Progenitor cell of endocrine pancreas (in vitro differentiated cells): ENCODE data around the gene COPS3. TPM values are rescaled to one million over a fixed set of nuclear protein-coding genes. Genes with fewer than 3 reads are reported as not detected.

Experiments used
- DNase-seq: peaks from one replicate; pipeline ENCODE4 v3.0.0; 2021; ENCODE audit warnings: low spot score; ENCODE audit not compliant: unreplicated experiment
- H3K27ac Mint-ChIP-seq: 2 replicates; pipeline ENCODE4 v1.8.0; 2021; ENCODE audit warnings: mild to moderate bottlenecking, moderate library complexity, mixed read lengths
- H3K27me3 Mint-ChIP-seq: 2 replicates; pipeline ENCODE4 v1.8.0; 2021; ENCODE audit warnings: mixed read lengths
- H3K36me3 Mint-ChIP-seq: 2 replicates; pipeline ENCODE4 v1.8.0; 2022; ENCODE audit warnings: mixed read lengths; ENCODE audit not compliant: insufficient read depth
- H3K4me1 Mint-ChIP-seq: 2 replicates; pipeline ENCODE4 v1.8.0; 2021; ENCODE audit warnings: low read depth, mixed read lengths
- H3K4me3 Mint-ChIP-seq: 2 replicates; pipeline ENCODE4 v1.8.0; 2021; ENCODE audit warnings: low read depth, mild to moderate bottlenecking, moderate library complexity, mixed read lengths
- H3K9me3 Mint-ChIP-seq: 2 replicates; pipeline ENCODE4 v1.8.0; 2021; ENCODE audit warnings: low read depth, mixed read lengths
- CTCF ChIP-seq: fragments of 200-600 bp; sonication (generic); IDR thresholded peaks from one replicate; pipeline ENCODE4 v1.5.0; 2021; ENCODE audit warnings: antibody characterized with exemption, mild to moderate bottlenecking; ENCODE audit not compliant: unreplicated experiment
- total RNA-seq: library from RNA; stranded (reverse); gene quantifications from 2 replicates; pipeline ENCODE4 v1.2.1, GENCODE V29; 2021

COPS3 gene
- total RNA-seq, 1 donor from 2014 or later, result 61.5 TPM

- Mint-ChIP-seq H3K36me3 (peaks cover 32% of the 10 kb centered on the region), H3K4me3 (no peak overlapping the region), H3K9me3 (no peaks in the 10 kb centered on the region), H3K27ac (no peak overlapping the region), H3K4me1 (no peaks in the 10 kb centered on the region), H3K27me3 (no peaks in the 10 kb centered on the region)
- TF ChIP-seq CTCF, result no peak
- DNase-seq, result no peak
Observed at GRCh38 chr17:17220529-17220928, 60.5 kb downstream of the COPS3 start.

GRCh38 chr17:17217995-17218394, 63.1 kb downstream of the COPS3 start:
- TF ChIP-seq CTCF, result no peak
- H3K4me3 Mint-ChIP-seq, result no peak overlapping the region
- no peaks in the 10 kb centered on the region for H3K4me1 Mint-ChIP-seq
- no peaks in the 10 kb centered on the region for H3K27me3 Mint-ChIP-seq
- DNase-seq, result no peak
- H3K9me3 Mint-ChIP-seq, result no peaks in the 10 kb centered on the region
- H3K36me3 Mint-ChIP-seq, result peaks cover 23% of the 10 kb centered on the region
- no peak overlapping the region for H3K27ac Mint-ChIP-seq

- Mint-ChIP-seq H3K4me1 (no peaks in the 10 kb centered on the region), H3K4me3 (no peak overlapping the region), H3K27me3 (no peaks in the 10 kb centered on the region), H3K9me3 (no peaks in the 10 kb centered on the region), H3K36me3 (peaks cover 21% of the 10 kb centered on the region), H3K27ac (no peak overlapping the region)
- no peak for TF ChIP-seq CTCF
- DNase-seq, result no peak
Observed at GRCh38 chr17:17216776-17217175, 64.3 kb downstream of the COPS3 start.

GRCh38 chr17:17216236-17216635, 64.8 kb downstream of the COPS3 start:
- no peak for TF ChIP-seq CTCF
- H3K4me3 Mint-ChIP-seq, result no peak overlapping the region
- H3K9me3 Mint-ChIP-seq, result no peaks in the 10 kb centered on the region
- no peak overlapping the region for H3K27ac Mint-ChIP-seq
- DNase-seq, result no peak
- H3K36me3 Mint-ChIP-seq, result peaks cover 18% of the 10 kb centered on the region
- no peaks in the 10 kb centered on the region for H3K27me3 Mint-ChIP-seq
- H3K4me1 Mint-ChIP-seq, result no peaks in the 10 kb centered on the region

- TF ChIP-seq CTCF, result no peak
- no peaks in the 10 kb centered on the region for H3K27me3 Mint-ChIP-seq
- H3K4me3 Mint-ChIP-seq, result no peak overlapping the region
- H3K27ac Mint-ChIP-seq, result no peak overlapping the region
- H3K36me3 Mint-ChIP-seq, result peaks cover 14% of the 10 kb centered on the region
- H3K9me3 Mint-ChIP-seq, result no peaks in the 10 kb centered on the region
- DNase-seq, result no peak
- H3K4me1 Mint-ChIP-seq, result no peaks in the 10 kb centered on the region
Observed at GRCh38 chr17:17215575-17215974, 65.5 kb downstream of the COPS3 start.
